Caco-2 (cell line): ENCODE results near the gene ERFL. TPM values are rescaled to one million over a fixed set of nuclear protein-coding genes. Genes with fewer than 3 reads are reported as not detected.

ENCODE experiments used
- BruUV-seq: library from RNA; stranded (reverse); fragments of 400-500 nt; replicated peaks from 2 replicates; lab custom pipeline; 2021; lab: Mats Ljungman, UMichigan
- CTCF ChIA-PET: fragments of 300-600 bp; sonication (Branson Sonifier 250); formaldehyde crosslinking; loops from one replicate; lab custom pipeline; 2022; ENCODE audit warnings: antibody characterized with exemption; lab: Charles Lee
- POLR2A ChIA-PET: fragments of 300-600 bp; sonication (Branson Sonifier 250); formaldehyde crosslinking; loops from one replicate; lab custom pipeline; 2022; ENCODE audit warnings: antibody characterized with exemption; lab: Charles Lee
- DNase-seq, 2 experiments: peaks; one replicate each; pipeline versions ENCODE4 v3.0.0 to v3.0.0-alpha.2; 2020 to 2022
- H3K27me3 ChIP-seq: replicated peaks from 2 replicates; pipeline ENCODE4 v1.6.0; 2011; ENCODE audit warnings: low read length; ENCODE audit not compliant: control insufficient read depth, insufficient read depth
- H3K36me3 ChIP-seq: 2 replicates; pipeline ENCODE4 v1.5.1; 2011; ENCODE audit warnings: low read length; ENCODE audit not compliant: control insufficient read depth, insufficient read depth
- H3K4me1 ChIP-seq: fragments of 250-450 bp; sonication (Bioruptor Pico); 2 replicates; pipeline ENCODE4 v1.5.1; 2020; ENCODE audit warnings: mild to moderate bottlenecking
- H3K4me3 ChIP-seq: 2 replicates; pipeline ENCODE4 v1.5.1; 2011; ENCODE audit warnings: low read depth, mild to moderate bottlenecking, control low read depth, low read length
- H3K9me3 ChIP-seq: fragments of 250-450 bp; sonication (Bioruptor Pico); 2 replicates; pipeline ENCODE4 v1.5.1; 2020; ENCODE audit warnings: mild to moderate bottlenecking, moderate library complexity
- H3K27ac Mint-ChIP-seq: one replicate; pipeline ENCODE4 v1.8.0; 2022; ENCODE audit warnings: mixed read lengths; ENCODE audit not compliant: unreplicated experiment
- H3K27me3 Mint-ChIP-seq: one replicate; pipeline ENCODE4 v1.8.0; 2022; ENCODE audit warnings: mixed read lengths; ENCODE audit not compliant: insufficient read depth, unreplicated experiment
- H3K36me3 Mint-ChIP-seq: one replicate; pipeline ENCODE4 v1.8.0; 2022; ENCODE audit warnings: mild to moderate bottlenecking, mixed read lengths; ENCODE audit not compliant: insufficient read depth, unreplicated experiment
- H3K4me1 Mint-ChIP-seq: one replicate; pipeline ENCODE4 v1.8.0; 2022; ENCODE audit warnings: low read depth, mixed read lengths; ENCODE audit not compliant: unreplicated experiment
- H3K4me3 Mint-ChIP-seq: one replicate; pipeline ENCODE4 v1.8.0; 2022; ENCODE audit warnings: mild to moderate bottlenecking, moderate library complexity, mixed read lengths; ENCODE audit not compliant: unreplicated experiment
- H3K9me3 Mint-ChIP-seq: one replicate; pipeline ENCODE4 v1.8.0; 2022; ENCODE audit warnings: mixed read lengths; ENCODE audit not compliant: unreplicated experiment
- intact Hi-C: fragments of 100-400 bp; cut with micrococcal nuclease; formaldehyde crosslinking; loops from one replicate; pipeline ENCODE4 v1.10.0; 2022; ENCODE audit not compliant: unreplicated experiment
- total RNA-seq: library from RNA; stranded (reverse); gene quantifications from 2 replicates; pipeline ENCODE4 v1.2.3, GENCODE V29; 2022
- TF ChIP-seq, protein P1 (sequence below), 2 experiments: fragments of 200-600 bp in 1 of 2; IDR thresholded peaks; 1 replicate in 1 of 2; 2 replicates in 1 of 2; pipeline versions ENCODE4 v1.5.1 to v1.8.0; 2011 to 2022; ENCODE audit warnings: antibody characterized with exemption in 1 of 2, control low read depth in 1 of 2, inconsistent platforms in 1 of 2, low read depth in 1 of 2, low read length in 1 of 2, mild to moderate bottlenecking in 1 of 2, moderate library complexity in 1 of 2; ENCODE audit not compliant: insufficient read depth in 1 of 2, severe bottlenecking in 1 of 2, unreplicated experiment in 1 of 2

ERFL gene
- total RNA-seq, 1 experiment from 2014 or later = 0.23 TPM

DNA sequence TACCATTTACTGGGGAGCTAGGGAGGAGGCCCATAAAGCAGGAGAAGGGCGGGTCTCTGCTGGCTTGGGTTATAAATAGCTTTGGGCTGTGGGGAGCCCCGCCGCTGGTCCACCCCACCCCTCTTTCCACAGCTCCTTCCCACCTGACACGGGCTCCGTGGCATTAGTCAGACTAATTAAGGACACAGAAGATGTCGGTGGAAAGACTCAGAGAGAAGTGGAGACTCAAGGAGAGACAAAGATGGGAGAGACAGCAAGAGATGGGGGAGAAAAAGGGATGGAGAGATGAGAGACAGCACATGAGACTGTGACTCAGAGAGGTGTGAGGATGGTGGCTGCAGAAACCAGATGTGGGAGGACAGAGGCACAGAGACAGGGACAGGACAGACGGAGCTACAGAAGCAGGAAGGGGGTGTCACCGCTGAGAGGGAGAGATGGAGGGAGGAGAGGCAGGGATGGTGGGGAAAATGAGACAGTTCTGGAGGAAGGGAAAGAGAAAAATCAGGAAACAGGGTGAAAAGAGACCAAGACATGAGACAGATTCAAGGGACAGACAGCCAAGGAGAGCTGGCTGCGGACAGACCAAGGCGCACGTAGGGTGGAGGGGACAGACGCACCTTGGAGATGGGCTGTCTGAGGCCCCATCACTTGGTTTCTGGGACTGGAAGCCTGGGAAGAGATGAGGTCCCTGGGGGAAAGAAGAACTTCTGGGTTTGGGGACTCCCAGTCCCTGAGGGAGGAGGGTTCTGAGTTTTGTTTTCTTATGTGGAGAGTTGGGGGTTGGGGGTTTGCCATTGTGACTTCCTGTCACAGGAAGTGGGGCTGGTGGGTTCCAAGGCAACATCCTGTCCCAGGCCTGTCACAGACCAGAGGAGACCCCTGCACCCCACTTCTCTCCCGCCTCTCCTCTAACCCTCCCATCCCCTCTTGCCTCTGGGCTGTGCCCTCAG, 41.2 kb downstream of the ERFL start:
- no peaks in the 10 kb centered on the region for H3K9me3 ChIP-seq
- no peaks in the 10 kb centered on the region for H3K9me3 Mint-ChIP-seq
- peaks cover 3% of the 10 kb centered on the region; the same call in 1 of the 2 replicates for H3K36me3 ChIP-seq
- peaks cover 3% of the 10 kb centered on the region for H3K27me3 Mint-ChIP-seq
- no TSS peak for BruUV-seq
- peak overlapping the region; percentile 40 for H3K4me3 Mint-ChIP-seq
- no peaks in the 10 kb centered on the region for H3K27me3 ChIP-seq
- intact Hi-C loops = loop anchor here (1.0 to 2.0 kb wide), 2 partner anchors 14 to 64 kb away; no protein-coding TSS in a partner anchor
- no peak for DNase-seq
- H3K4me1 ChIP-seq = peaks cover 24% of the 10 kb centered on the region
- peak overlapping the region; percentile 47 for H3K27ac Mint-ChIP-seq
- ChIA-PET POLR2A (interaction anchor here (0.6 kb wide), 1 partner anchor 27 kb away, joined by 3 read pairs; the partner anchor contains the start of gene RPS19), CTCF (interaction anchor here (1.0 to 2.7 kb wide), 6 partner anchors 14 to 189 kb away, joined by 3 to 17 read pairs (median 4); partner anchors contain the start of gene ZNF574)
- H3K4me1 Mint-ChIP-seq = peaks cover 31% of the 10 kb centered on the region
- TF ChIP-seq, protein P1, sequence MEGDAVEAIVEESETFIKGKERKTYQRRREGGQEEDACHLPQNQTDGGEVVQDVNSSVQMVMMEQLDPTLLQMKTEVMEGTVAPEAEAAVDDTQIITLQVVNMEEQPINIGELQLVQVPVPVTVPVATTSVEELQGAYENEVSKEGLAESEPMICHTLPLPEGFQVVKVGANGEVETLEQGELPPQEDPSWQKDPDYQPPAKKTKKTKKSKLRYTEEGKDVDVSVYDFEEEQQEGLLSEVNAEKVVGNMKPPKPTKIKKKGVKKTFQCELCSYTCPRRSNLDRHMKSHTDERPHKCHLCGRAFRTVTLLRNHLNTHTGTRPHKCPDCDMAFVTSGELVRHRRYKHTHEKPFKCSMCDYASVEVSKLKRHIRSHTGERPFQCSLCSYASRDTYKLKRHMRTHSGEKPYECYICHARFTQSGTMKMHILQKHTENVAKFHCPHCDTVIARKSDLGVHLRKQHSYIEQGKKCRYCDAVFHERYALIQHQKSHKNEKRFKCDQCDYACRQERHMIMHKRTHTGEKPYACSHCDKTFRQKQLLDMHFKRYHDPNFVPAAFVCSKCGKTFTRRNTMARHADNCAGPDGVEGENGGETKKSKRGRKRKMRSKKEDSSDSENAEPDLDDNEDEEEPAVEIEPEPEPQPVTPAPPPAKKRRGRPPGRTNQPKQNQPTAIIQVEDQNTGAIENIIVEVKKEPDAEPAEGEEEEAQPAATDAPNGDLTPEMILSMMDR (IDR thresholded peaks at IDR 0.05; ENCODE audit: insufficient read depth in 1 of 2, low read depth in 1 of 2, low read length in 1 of 2, severe bottlenecking in 1 of 2, unreplicated experiment in 1 of 2) = no peak
- H3K4me3 ChIP-seq = 0 out of 2 replicates have a peak overlapping the region, but pooled peaks have one; percentile 17
- peaks cover 16% of the 10 kb centered on the region for H3K36me3 Mint-ChIP-seq

DNA sequence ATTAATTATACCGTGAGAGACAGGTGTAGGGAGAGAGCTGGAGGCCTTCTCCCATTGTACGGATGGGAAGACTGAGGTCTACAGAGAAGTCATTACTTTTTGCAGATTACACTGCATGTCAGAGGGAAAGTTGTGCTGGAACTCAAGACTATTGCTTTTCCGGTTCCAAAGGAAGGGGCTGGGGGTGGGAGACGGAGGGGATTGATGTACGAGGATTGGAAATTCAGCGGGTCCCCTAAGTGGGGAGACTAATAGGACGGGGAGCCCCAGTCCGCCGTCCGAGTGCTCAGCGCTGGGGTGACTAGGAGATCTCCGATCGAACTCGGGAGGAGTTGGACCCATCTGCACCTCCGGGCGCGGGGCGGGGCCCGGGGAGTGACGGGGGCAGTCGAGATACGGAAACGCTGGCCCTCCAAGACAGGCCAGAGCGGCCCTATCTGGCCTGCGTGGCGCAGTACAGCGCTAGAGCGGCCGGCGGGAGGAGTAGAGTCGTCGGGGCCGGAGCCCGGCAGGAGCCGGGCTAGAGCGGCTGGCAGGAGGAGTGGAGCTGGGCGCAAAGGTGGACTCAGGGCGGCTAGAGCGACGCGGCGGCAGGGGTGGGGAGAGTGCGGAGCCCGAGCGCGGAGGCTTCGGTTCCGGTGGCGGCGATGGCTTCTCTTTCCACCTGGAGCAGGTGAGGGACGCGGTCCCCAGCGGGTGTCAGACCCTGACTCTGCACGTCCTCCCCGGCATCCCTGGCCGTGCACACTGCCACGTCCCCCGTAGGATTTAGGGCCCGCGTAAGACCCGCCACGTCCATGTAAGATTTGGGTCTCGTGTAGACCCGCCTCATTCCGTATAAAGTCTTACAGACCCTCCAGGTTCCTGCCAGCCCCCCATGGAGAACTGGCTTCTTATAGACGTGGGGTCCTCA, 44.2 kb downstream of the ERFL start:
- Histone ChIP-seq H3K27me3 (no peaks in the 10 kb centered on the region), H3K4me3 (peak overlapping the region; percentile 89), H3K9me3 (no peaks in the 10 kb centered on the region), H3K4me1 (peaks cover 24% of the 10 kb centered on the region), H3K36me3 (peaks cover 3% of the 10 kb centered on the region; the same call in 1 of the 2 replicates)
- peak overlapping the region; percentile 91 for H3K4me3 Mint-ChIP-seq
- CTCF ChIA-PET = interaction anchor here (0.6 to 1.4 kb wide), 7 partner anchors 9 to 74 kb away, joined by 3 to 12 read pairs (median 3); partner anchors contain the start of gene RPS19
- POLR2A ChIA-PET = interaction anchor here (0.6 to 2.3 kb wide), 5 partner anchors 11 to 68 kb away, joined by 4 to 13 read pairs (median 4); partner anchors contain the start of genes ERFL and RPS19
- peak; percentile 98 for DNase-seq
- no peaks in the 10 kb centered on the region for H3K9me3 Mint-ChIP-seq
- intact Hi-C loops = loop anchor here (1.0 to 5.0 kb wide), 4 partner anchors 20 to 193 kb away; partner anchors contain the start of genes RABAC1 and ZNF574
- H3K27me3 Mint-ChIP-seq = peaks cover 3% of the 10 kb centered on the region
- H3K4me1 Mint-ChIP-seq = peaks cover 31% of the 10 kb centered on the region
- BruUV-seq = TSS peak; percentile 96
- H3K36me3 Mint-ChIP-seq = peaks cover 11% of the 10 kb centered on the region
- peak overlapping the region; percentile 83 for H3K27ac Mint-ChIP-seq
- TF ChIP-seq, protein P1 (IDR thresholded peaks at IDR 0.05; ENCODE audit: insufficient read depth in 1 of 2, low read depth in 1 of 2, low read length in 1 of 2, severe bottlenecking in 1 of 2, unreplicated experiment in 1 of 2) = no peak
